GM12878 (cell line): ENCODE data around the gene SETDB1. TPM values are rescaled to one million over a fixed set of nuclear protein-coding genes. Genes with fewer than 3 reads are reported as not detected.

Experiments used
- ATAC-seq: fragments of 200-7000 bp; cut with Tn5 transposase; 3 replicates; pipeline ENCODE4 v1.9.1; 2020; ENCODE audit warnings: mild to moderate bottlenecking, moderate library complexity
- BruUV-seq: library from RNA; stranded (reverse); fragments of 400-500 nt; replicated peaks from 2 replicates; lab custom pipeline; 2021; lab: Mats Ljungman, UMichigan
- CTCF ChIA-PET: fragments of 300-600 bp; sonication (Branson Sonifier 250); formaldehyde crosslinking; extraction: SDS; loops from one replicate; lab custom pipeline; 2021; ENCODE audit warnings: inconsistent platforms; lab: Yijun Ruan, JAX
- POLR2A ChIA-PET: fragments of 350-600 bp; formaldehyde crosslinking; extraction: SDS; loops from one replicate; lab custom pipeline; 2021; ENCODE audit warnings: inconsistent platforms; lab: Charles Lee
- RAD21 ChIA-PET: fragments of 300-600 bp; sonication (Branson Sonifier 250); formaldehyde crosslinking; loops from one replicate; lab custom pipeline; 2023; ENCODE audit warnings: antibody characterized with exemption; ENCODE audit not compliant: unreplicated experiment; lab: Charles Lee
- SMC1A ChIA-PET: fragments of 300-600 bp; sonication (Branson Sonifier 250); formaldehyde crosslinking; loops from one replicate; lab custom pipeline; 2023; ENCODE audit not compliant: unreplicated experiment, uncharacterized antibody; lab: Charles Lee
- DNase-seq: peaks from one replicate; pipeline ENCODE4 v3.0.0-alpha.2; 2011; ENCODE audit warnings: low read depth, low spot score
- FAIRE-seq: peaks from 3 replicates; lab custom pipeline; 2011; peaks lifted over from hg19 to GRCh38; lab: Jason Lieb, UNC
- H2AFZ ChIP-seq: 2 replicates; pipeline ENCODE4 v1.6.0; 2011; ENCODE audit warnings: low read depth, low read length, control low read depth; ENCODE audit not compliant: control insufficient read depth
- H3K27ac ChIP-seq: 2 replicates; pipeline ENCODE4 v1.5.1; 2011; ENCODE audit warnings: control low read depth; ENCODE audit not compliant: control insufficient read depth, insufficient read depth
- H3K27me3 ChIP-seq, 2 experiments: replicated peaks in 1 of 2; 2 replicates each; pipeline versions ENCODE4 v1.6.0 to v1.6.1; 2011; ENCODE audit warnings: low read length in 1 of 2; ENCODE audit not compliant: control insufficient read depth in 2 of 2, insufficient read depth in 2 of 2
- H3K36me3 ChIP-seq, 2 experiments: 2 replicates each; pipeline ENCODE4 v1.5.1; 2011; ENCODE audit warnings: low read length in 1 of 2; ENCODE audit not compliant: control insufficient read depth in 2 of 2, insufficient read depth in 2 of 2
- H3K4me1 ChIP-seq: 2 replicates; pipeline ENCODE4 v1.6.1; 2011; ENCODE audit warnings: mild to moderate bottlenecking, low read length, moderate library complexity, mixed read lengths; ENCODE audit not compliant: control insufficient read depth, insufficient read depth
- H3K4me2 ChIP-seq: 2 replicates; pipeline ENCODE4 v1.6.0; 2011; ENCODE audit warnings: control low read depth; ENCODE audit not compliant: control insufficient read depth, insufficient read depth
- H3K4me3 ChIP-seq: fragments of 200-600 bp; sonication (generic); 2 replicates; pipeline ENCODE4 v1.5.1; 2016
- H3K79me2 ChIP-seq: 2 replicates; pipeline ENCODE4 v1.6.0; 2011; ENCODE audit warnings: low read length; ENCODE audit not compliant: control insufficient read depth, insufficient read depth
- H3K9ac ChIP-seq: 2 replicates; pipeline ENCODE4 v1.8.0; 2011; ENCODE audit warnings: low read length, control low read depth, mixed read lengths; ENCODE audit not compliant: control insufficient read depth, insufficient read depth
- H3K9me3 ChIP-seq: replicated peaks from 3 replicates; pipeline ENCODE4 v1.5.1; 2011; ENCODE audit warnings: mild to moderate bottlenecking, low read length; ENCODE audit not compliant: control insufficient read depth, insufficient read depth
- H4K20me1 ChIP-seq: 2 replicates; pipeline ENCODE4 v1.6.0; 2011; ENCODE audit not compliant: control insufficient read depth, insufficient read depth
- DPF2 ChIP-seq: fragments of 450-650 bp; IDR thresholded peaks from 2 replicates; pipeline ENCODE4 v1.6.1; 2017; ENCODE audit warnings: mild to moderate bottlenecking
- NR2F1 ChIP-seq: fragments of 450-650 bp; conservative IDR thresholded peaks from 2 replicates; pipeline ENCODE4 v1.6.1; 2017; ENCODE audit warnings: mild to moderate bottlenecking
- POLR2AphosphoS5 ChIP-seq: IDR thresholded peaks from 2 replicates; pipeline ENCODE4 v1.6.1; 2011; ENCODE audit warnings: mild to moderate bottlenecking, low read length, inconsistent platforms
- RAD51 ChIP-seq: fragments of 450-650 bp; IDR thresholded peaks from 2 replicates; pipeline ENCODE4 v1.6.1; 2016; ENCODE audit warnings: moderate library complexity, mild to moderate bottlenecking, inconsistent platforms
- SREBF2 ChIP-seq: IDR thresholded peaks from 2 replicates; pipeline ENCODE4 v1.6.1; 2012; ENCODE audit warnings: mild to moderate bottlenecking, low read length
- WGBS: methylation state at CpG from one replicate; pipeline ENCODE4 v1.1.6; 2016; ENCODE audit warnings: low lambda C conversion rate; ENCODE audit not compliant: insufficient replicate concordance, insufficient coverage; ENCODE audit errors: missing lambda C conversion rate; 5-methylcytosine and 5-hydroxymethylcytosine counted together
- in situ Hi-C: fragments of 300-500 bp; cut with MboI; formaldehyde crosslinking; loops from 9 replicates; pipeline ENCODE4 v1.14.3; 2018; ENCODE audit warnings: mixed read lengths
- intact Hi-C: fragments of 100-400 bp; cut with micrococcal nuclease; formaldehyde crosslinking; loops from one replicate; pipeline ENCODE4 v1.14.2; 2022; ENCODE audit not compliant: unreplicated experiment
- polyA plus RNA-seq, 11 experiments: library from polyadenylated mRNA; depleted of rRNA in 4 of 11; unstranded in 6 of 11; stranded (reverse) in 5 of 11; fragments of >200 nt; fragmentation: Nextera tagmentation in 4 of 11; fragmentation: Illumina TruSeq in 1 of 11; extraction: Ambion mirVana in 4 of 11; extraction: Trizol in 1 of 11; gene quantifications; 1 replicate in 1 of 11; 2 replicates in 10 of 11; pipeline versions ENCODE4 v1.2.1 to v1.2.3, GENCODE V29; 2011 to 2016; ENCODE audit warnings: inconsistent platforms in 2 of 11, missing spikeins in 2 of 11, low read depth in 1 of 11
- total RNA-seq, 4 experiments: library from RNA; depleted of rRNA in 3 of 4; stranded (reverse); fragments of >200 nt in 3 of 4; fragmentation: Illumina TruSeq in 1 of 4; extraction: Trizol in 1 of 4; gene quantifications; 2 replicates each; pipeline versions ENCODE4 v1.2.1 to v1.2.3, GENCODE V29; 2013 to 2021
- TF ChIP-seq, protein P1 (sequence below): IDR thresholded peaks from 2 replicates; pipeline ENCODE4 v1.6.1; 2012; ENCODE audit warnings: low read depth, low read length, improper control_type of control experiment
- TF ChIP-seq, protein P2 (sequence below), 3 experiments: IDR thresholded peaks in 2 of 3; conservative IDR thresholded peaks in 1 of 3; 2 replicates each; pipeline ENCODE4 v1.5.1; 2011; ENCODE audit warnings: low read depth in 3 of 3, low read length in 3 of 3, mild to moderate bottlenecking in 3 of 3, control low read depth in 2 of 3, moderate library complexity in 2 of 3, inconsistent platforms in 1 of 3, mixed read lengths in 1 of 3; ENCODE audit not compliant: control insufficient read depth in 2 of 3, insufficient read depth in 1 of 3; ENCODE audit errors: extremely low read depth in 1 of 3

Gene SETDB1
- total and polyA plus RNA-seq, 10 of the 15 experiments (the other 5 are each of a cell fraction or from before 2014, with no cell fraction given), result 14.3 to 56.7 (median 35.7) TPM

DNA sequence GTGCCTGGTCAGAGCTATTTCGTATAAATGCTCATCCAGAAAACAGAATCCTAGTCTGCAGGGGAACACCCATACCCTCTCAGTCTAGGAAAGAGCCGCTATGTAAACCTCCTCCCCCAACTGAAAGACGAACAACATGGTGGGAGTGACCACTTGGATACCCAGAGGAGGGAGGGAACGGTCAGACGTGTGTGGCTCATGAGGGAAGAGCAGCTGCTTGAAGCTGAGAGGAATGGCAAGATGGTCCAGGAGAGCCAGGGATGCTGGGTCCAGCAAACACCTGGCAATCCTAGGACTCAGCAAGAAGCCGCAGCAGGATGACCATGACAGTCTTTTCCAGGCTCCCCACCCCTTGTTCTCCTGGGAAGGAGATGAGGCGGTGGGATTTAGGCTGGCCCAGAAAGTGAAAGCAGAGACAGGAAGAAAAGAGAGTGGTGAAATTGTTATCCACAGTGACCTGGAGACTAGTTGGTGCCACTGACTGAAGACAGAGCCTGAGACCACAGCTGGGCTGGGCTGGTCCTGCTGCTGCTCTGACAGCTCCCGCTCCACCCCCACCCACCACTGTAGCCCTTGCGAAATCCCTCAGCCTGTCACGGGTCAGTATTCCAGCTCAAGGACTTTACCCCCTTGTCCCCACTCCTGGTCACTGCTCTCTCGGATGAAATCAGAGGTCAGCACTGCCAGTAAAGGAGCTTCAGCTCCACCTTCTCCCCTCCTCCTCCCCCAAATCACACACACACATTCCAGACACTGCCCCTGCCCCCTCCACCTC is 44.8 kb downstream of the SETDB1 start (continued):
- TF ChIP-seq SREBF2 (no peak), RAD51 (no peak)
- TF ChIP-seq, all 136 proteins: peak for 0

- Histone ChIP-seq H3K9me3 (no peaks in the 10 kb centered on the region), H4K20me1 (no peaks in the 10 kb centered on the region), H3K4me2 (peak overlapping the region; percentile 77)
- RAD21 ChIA-PET, result no interaction called here
- POLR2A ChIA-PET, result no interaction called here
- in situ Hi-C loops, result no loop called here
- TF ChIP-seq, protein P1, sequence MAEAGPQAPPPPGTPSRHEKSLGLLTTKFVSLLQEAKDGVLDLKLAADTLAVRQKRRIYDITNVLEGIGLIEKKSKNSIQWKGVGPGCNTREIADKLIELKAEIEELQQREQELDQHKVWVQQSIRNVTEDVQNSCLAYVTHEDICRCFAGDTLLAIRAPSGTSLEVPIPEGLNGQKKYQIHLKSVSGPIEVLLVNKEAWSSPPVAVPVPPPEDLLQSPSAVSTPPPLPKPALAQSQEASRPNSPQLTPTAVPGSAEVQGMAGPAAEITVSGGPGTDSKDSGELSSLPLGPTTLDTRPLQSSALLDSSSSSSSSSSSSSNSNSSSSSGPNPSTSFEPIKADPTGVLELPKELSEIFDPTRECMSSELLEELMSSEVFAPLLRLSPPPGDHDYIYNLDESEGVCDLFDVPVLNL, result no peak
- no peak for TF ChIP-seq DPF2
- TF ChIP-seq POLR2AphosphoS5, result no peak
- TF ChIP-seq NR2F1, result 0 out of 2 replicates have a peak, but pooled peaks have one; percentile 31
- TF ChIP-seq, protein P2, sequence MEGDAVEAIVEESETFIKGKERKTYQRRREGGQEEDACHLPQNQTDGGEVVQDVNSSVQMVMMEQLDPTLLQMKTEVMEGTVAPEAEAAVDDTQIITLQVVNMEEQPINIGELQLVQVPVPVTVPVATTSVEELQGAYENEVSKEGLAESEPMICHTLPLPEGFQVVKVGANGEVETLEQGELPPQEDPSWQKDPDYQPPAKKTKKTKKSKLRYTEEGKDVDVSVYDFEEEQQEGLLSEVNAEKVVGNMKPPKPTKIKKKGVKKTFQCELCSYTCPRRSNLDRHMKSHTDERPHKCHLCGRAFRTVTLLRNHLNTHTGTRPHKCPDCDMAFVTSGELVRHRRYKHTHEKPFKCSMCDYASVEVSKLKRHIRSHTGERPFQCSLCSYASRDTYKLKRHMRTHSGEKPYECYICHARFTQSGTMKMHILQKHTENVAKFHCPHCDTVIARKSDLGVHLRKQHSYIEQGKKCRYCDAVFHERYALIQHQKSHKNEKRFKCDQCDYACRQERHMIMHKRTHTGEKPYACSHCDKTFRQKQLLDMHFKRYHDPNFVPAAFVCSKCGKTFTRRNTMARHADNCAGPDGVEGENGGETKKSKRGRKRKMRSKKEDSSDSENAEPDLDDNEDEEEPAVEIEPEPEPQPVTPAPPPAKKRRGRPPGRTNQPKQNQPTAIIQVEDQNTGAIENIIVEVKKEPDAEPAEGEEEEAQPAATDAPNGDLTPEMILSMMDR (IDR thresholded peaks at IDR 0.05 in 2 of 3, conservative IDR thresholded peaks at IDR 0.05 in 1 of 3; ENCODE audit: control insufficient read depth in 2 of 3, extremely low read depth in 1 of 3, insufficient read depth in 1 of 3, low read depth in 3 of 3, low read length in 3 of 3), result peak in 1 of 3 experiments; percentile 30; a peak in 1 of 6 replicates
- TF ChIP-seq, all 136 proteins: peak for 2
- BruUV-seq, result no TSS peak
- peak; percentile 21 for ATAC-seq
- intact Hi-C loops, result loop anchor here (10.0 kb wide), 2 partner anchors 207 to 347 kb away; partner anchors contain the start of genes CTSS and ENSA
- 99% methylated on average over 6 of the region's 6 CpGs for WGBS
- DNase-seq, result no peak
- Histone ChIP-seq H3K36me3 (peaks cover 5 to 12% of the 10 kb centered on the region in 2 experiments; a peak in 3 of 4 replicates), H3K27me3 (no peaks in the 10 kb centered on the region; a peak in 1 of 4 replicates), H3K9ac (no peak overlapping the region; the same call in 1 of the 2 replicates), H3K79me2 (peaks cover 39% of the 10 kb centered on the region), H3K4me1 (peaks cover 7% of the 10 kb centered on the region; the same call in 1 of the 2 replicates), H3K4me3 (peak overlapping the region; percentile 87; the same call in 1 of the 2 replicates), H3K27ac (no peak overlapping the region), H2AFZ (no peak overlapping the region)
- ChIA-PET SMC1A (no interaction called here), CTCF (interaction anchor here (0.6 to 2.4 kb wide), 3 partner anchors 9 to 301 kb away, joined by 3 to 8 read pairs (median 4); no protein-coding TSS in a partner anchor)
- FAIRE-seq, result no peak
These were observed 45.6 kb downstream of the SETDB1 start for GRCh38 chr1:150971583-150972416.
